Measurements from ENCODE around the gene TCERG1.

The TCERG1 gene

GRCh38 chr5:146446861-146447733, at the start of gene TCERG1:
TSS of gene TCERG1 (plus strand) at chr5:146447333. CDS start at chr5:146447350, 17 bp downstream.
- DNase-seq (ENCODE audit: low read depth) = peak; percentile 100

- no peak for DNase-seq (ENCODE audit: low read depth)
These were observed 48.3 kb upstream of the TCERG1 start for GRCh38 chr5:146398826-146399225.

- no peak for DNase-seq (ENCODE audit: low read depth)
These were observed 47.7 kb upstream of the TCERG1 start for GRCh38 chr5:146399481-146399880.

- DNase-seq (ENCODE audit: low read depth) = no peak
These were observed 46.9 kb upstream of the TCERG1 start for GRCh38 chr5:146400201-146400600.

- DNase-seq (ENCODE audit: low read depth) = no peak
These were observed 46.1 kb upstream of the TCERG1 start for GRCh38 chr5:146401021-146401420.

GRCh38 chr5:146402949-146403348, 44.2 kb upstream of the TCERG1 start:
- no peak for DNase-seq (ENCODE audit: low read depth)

GRCh38 chr5:146409054-146409671, 38.0 kb upstream of the TCERG1 start:
- no peak for DNase-seq (ENCODE audit: low read depth)

- DNase-seq (ENCODE audit: low read depth) = no peak
These were observed 36.9 kb upstream of the TCERG1 start for GRCh38 chr5:146410272-146410671.

- no peak for DNase-seq (ENCODE audit: low read depth)
These were observed 27.4 kb upstream of the TCERG1 start for GRCh38 chr5:146419696-146420095.

GRCh38 chr5:146425023-146425422, 22.1 kb upstream of the TCERG1 start:
- DNase-seq (ENCODE audit: low read depth) = no peak

GRCh38 chr5:146426305-146426704, 20.8 kb upstream of the TCERG1 start:
- no peak for DNase-seq (ENCODE audit: low read depth)

GRCh38 chr5:146426853-146427618, 20.1 kb upstream of the TCERG1 start:
- DNase-seq (ENCODE audit: low read depth) = no peak

- DNase-seq (ENCODE audit: low read depth) = no peak
These were observed 19.5 kb upstream of the TCERG1 start for GRCh38 chr5:146427619-146427997.

- no peak for DNase-seq (ENCODE audit: low read depth)
These were observed 18.5 kb upstream of the TCERG1 start for GRCh38 chr5:146428658-146429057.

GRCh38 chr5:146440353-146440752, 6.8 kb upstream of the TCERG1 start:
- no peak for DNase-seq (ENCODE audit: low read depth)

GRCh38 chr5:146440870-146441495, 6.2 kb upstream of the TCERG1 start:
- DNase-seq (ENCODE audit: low read depth) = peak; percentile 26

GRCh38 chr5:146441896-146442295, 5.2 kb upstream of the TCERG1 start:
- no peak for DNase-seq (ENCODE audit: low read depth)

- no peak for DNase-seq (ENCODE audit: low read depth)
These were observed 724 bp downstream of the TCERG1 start for GRCh38 chr5:146447734-146448380.

GRCh38 chr5:146448783-146449519, 1.8 kb downstream of the TCERG1 start:
- DNase-seq (ENCODE audit: low read depth) = no peak

GRCh38 chr5:146450002-146450401, 2.9 kb downstream of the TCERG1 start:
- no peak for DNase-seq (ENCODE audit: low read depth)

- no peak for DNase-seq (ENCODE audit: low read depth)
These were observed 4.3 kb downstream of the TCERG1 start for GRCh38 chr5:146451411-146451810.
